ENCODE results near the gene SPR. TPM values are rescaled to one million over a fixed set of nuclear protein-coding genes. Genes with fewer than 3 reads are reported as not detected.

The SPR gene
- 46.2 TPM for total RNA-seq
- long read RNA-seq, transcript SPR-201 (3 exons, 1,480 nt), result major isoform, 92 of 106 reads
- long read RNA-seq, partial matches to known transcripts, result 11 of 106 reads
- long read RNA-seq, other reads (novel, unspliced or antisense), result 3 of 106 reads

GRCh38 chr2:72887032-72887739, at the start of gene SPR:
SPR (plus strand) TSS chr2:72887408; CDS start chr2:72887433, 25 bp downstream.
- no peaks in the 10 kb centered on the region for H3K27me3 ChIP-seq (ENCODE audit: low read depth)
- ATAC-seq (peak; percentile 93 to 97), DNase-seq (peak; percentile 88)
- peaks cover 27% of the 10 kb centered on the region for H3K4me1 ChIP-seq
- intact Hi-C loops (cut with DNase I), result no loop called here
- H3K4me3 ChIP-seq, result peak within 1 kb of the TSS; percentile 74
- H3K27ac ChIP-seq, result peak within 1 kb of the TSS; percentile 81
- peaks cover 19% of the 10 kb centered on the region for H3K36me3 ChIP-seq
- peak; percentile 10 for TF ChIP-seq CTCF (IDR thresholded peaks at IDR 0.05)
- no peaks in the 10 kb centered on the region for H3K9me3 ChIP-seq

- intact Hi-C loops (cut with DNase I), result no loop called here
- no peak for TF ChIP-seq CTCF (IDR thresholded peaks at IDR 0.05)
Measured at GRCh38 chr2:72840066-72840465, 47.1 kb upstream of the SPR start.

GRCh38 chr2:72841462-72842125, 45.6 kb upstream of the SPR start:
- TF ChIP-seq CTCF (IDR thresholded peaks at IDR 0.05), result no peak
- H3K4me3 ChIP-seq, result no peak overlapping the region
- no peak overlapping the region for H3K27ac ChIP-seq
- DNase-seq (no peak), ATAC-seq (no peak)
- no peaks in the 10 kb centered on the region for H3K27me3 ChIP-seq (ENCODE audit: low read depth)
- no peaks in the 10 kb centered on the region for H3K4me1 ChIP-seq
- intact Hi-C loops (cut with DNase I), result no loop called here
- no peaks in the 10 kb centered on the region for H3K9me3 ChIP-seq
- no peaks in the 10 kb centered on the region for H3K36me3 ChIP-seq

More at GRCh38 chr2:72840066-72840465, 47.1 kb upstream of the SPR start:
- no peak overlapping the region for H3K4me3 ChIP-seq
- H3K27me3 ChIP-seq (ENCODE audit: low read depth), result no peaks in the 10 kb centered on the region
- ATAC-seq (no peak), DNase-seq (no peak)
- H3K27ac ChIP-seq, result no peak overlapping the region
- H3K36me3 ChIP-seq, result no peaks in the 10 kb centered on the region
- H3K4me1 ChIP-seq, result no peaks in the 10 kb centered on the region
- no peaks in the 10 kb centered on the region for H3K9me3 ChIP-seq

- Histone ChIP-seq H3K4me3 (no peak overlapping the region), H3K36me3 (no peaks in the 10 kb centered on the region), H3K27ac (no peak overlapping the region), H3K27me3 (ENCODE audit: low read depth) (no peaks in the 10 kb centered on the region), H3K9me3 (no peaks in the 10 kb centered on the region), H3K4me1 (no peaks in the 10 kb centered on the region)
- ATAC-seq (no peak), DNase-seq (no peak)
- intact Hi-C loops (cut with DNase I), result no loop called here
- no peak for TF ChIP-seq CTCF (IDR thresholded peaks at IDR 0.05)
Measured at GRCh38 chr2:72843301-72843700, 43.9 kb upstream of the SPR start.

GRCh38 chr2:72846171-72847095, 40.8 kb upstream of the SPR start:
- no peak for DNase-seq
- H3K9me3 ChIP-seq, result no peaks in the 10 kb centered on the region
- intact Hi-C loops (cut with DNase I), result no loop called here
- no peaks in the 10 kb centered on the region for H3K27me3 ChIP-seq (ENCODE audit: low read depth)
- no peak for ATAC-seq
- no peak for TF ChIP-seq CTCF (IDR thresholded peaks at IDR 0.05)
- no peak overlapping the region for H3K27ac ChIP-seq
- no peak overlapping the region for H3K4me3 ChIP-seq
- H3K4me1 ChIP-seq, result no peaks in the 10 kb centered on the region
- no peaks in the 10 kb centered on the region for H3K36me3 ChIP-seq

Measured in lower lobe of right lung (tissue), 2 donors.